Measurements from ENCODE around the gene PCDHGC5.

The PCDHGC5 gene

DNA sequence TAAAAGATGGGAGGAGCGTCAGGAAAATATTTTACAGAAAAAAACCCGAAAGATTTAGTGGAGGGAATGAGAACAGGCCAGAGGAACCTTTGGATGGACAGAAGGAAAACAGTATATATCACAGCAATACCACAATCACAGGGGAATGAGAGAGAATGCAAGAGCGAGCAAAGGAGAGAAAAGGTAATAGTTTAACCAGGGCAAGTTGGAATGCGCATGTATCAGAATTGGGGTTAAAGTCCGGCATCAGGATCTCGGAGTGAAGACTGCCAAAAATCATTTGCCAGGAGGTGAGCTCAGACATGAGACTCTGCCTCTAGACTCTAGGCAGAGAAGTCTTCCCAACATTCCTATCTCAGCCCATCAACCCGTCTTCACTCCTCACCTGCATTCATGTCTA, 36.8 kb downstream of the PCDHGC5 start:
- Histone ChIP-seq H3K36me3 (ENCODE audit: insufficient read depth, low read length) (peaks cover 61% of the 10 kb centered on the region), H3K27ac (peak overlapping the region; percentile 98), H3K9ac (ENCODE audit: insufficient read length) (peak overlapping the region; percentile 76), H3K9me3 (ENCODE audit: low read depth, low read length) (no peaks in the 10 kb centered on the region), H3K4me3 (peak overlapping the region; percentile 79)
- TF ChIP-seq POLR2AphosphoS5 (IDR thresholded peaks at IDR 0.05; ENCODE audit: borderline replicate concordance, low read depth, low read length) = no peak
- no peak for TF ChIP-seq FOXP2 (optimal IDR thresholded peaks at IDR 0.05; ENCODE audit: control extremely low read depth, extremely low read length, insufficient read depth)
- TF ChIP-seq EZH2 (IDR thresholded peaks at IDR 0.05) = no peak
- no peak for DNase-seq (ENCODE audit: low read depth, low spot score)

DNA sequence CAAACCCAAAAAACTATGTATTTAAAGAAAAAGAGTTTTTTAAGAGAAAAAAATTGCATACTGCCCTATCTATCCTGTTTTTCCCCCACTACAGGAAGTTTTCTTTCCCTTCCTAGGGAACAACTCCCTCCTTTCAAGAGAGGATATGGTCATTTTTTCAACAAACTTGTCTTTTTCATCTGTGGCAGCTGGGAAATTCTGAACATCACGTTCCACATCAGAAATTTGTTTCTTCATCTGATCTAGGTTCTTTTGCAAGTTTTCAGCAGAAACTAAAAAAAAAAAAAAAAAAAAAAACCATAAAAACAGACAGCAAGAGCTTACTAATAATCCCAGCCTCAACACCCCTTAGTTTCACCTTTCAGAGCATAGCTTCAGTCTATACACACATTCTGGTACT, 38.5 kb downstream of the PCDHGC5 start:
- DNase-seq (ENCODE audit: low read depth, low spot score) = no peak
- peak overlapping the region; percentile 69 for H3K27ac ChIP-seq
- no peak overlapping the region for H3K9ac ChIP-seq (ENCODE audit: insufficient read length)
- no peak for TF ChIP-seq POLR2AphosphoS5 (IDR thresholded peaks at IDR 0.05; ENCODE audit: borderline replicate concordance, low read depth, low read length)
- TF ChIP-seq FOXP2 (optimal IDR thresholded peaks at IDR 0.05; ENCODE audit: control extremely low read depth, extremely low read length, insufficient read depth) = no peak
- TF ChIP-seq EZH2 (IDR thresholded peaks at IDR 0.05) = no peak
- H3K9me3 ChIP-seq (ENCODE audit: low read depth, low read length) = no peaks in the 10 kb centered on the region
- H3K36me3 ChIP-seq (ENCODE audit: insufficient read depth, low read length) = peaks cover 46% of the 10 kb centered on the region
- no peak overlapping the region for H3K4me3 ChIP-seq

DNA sequence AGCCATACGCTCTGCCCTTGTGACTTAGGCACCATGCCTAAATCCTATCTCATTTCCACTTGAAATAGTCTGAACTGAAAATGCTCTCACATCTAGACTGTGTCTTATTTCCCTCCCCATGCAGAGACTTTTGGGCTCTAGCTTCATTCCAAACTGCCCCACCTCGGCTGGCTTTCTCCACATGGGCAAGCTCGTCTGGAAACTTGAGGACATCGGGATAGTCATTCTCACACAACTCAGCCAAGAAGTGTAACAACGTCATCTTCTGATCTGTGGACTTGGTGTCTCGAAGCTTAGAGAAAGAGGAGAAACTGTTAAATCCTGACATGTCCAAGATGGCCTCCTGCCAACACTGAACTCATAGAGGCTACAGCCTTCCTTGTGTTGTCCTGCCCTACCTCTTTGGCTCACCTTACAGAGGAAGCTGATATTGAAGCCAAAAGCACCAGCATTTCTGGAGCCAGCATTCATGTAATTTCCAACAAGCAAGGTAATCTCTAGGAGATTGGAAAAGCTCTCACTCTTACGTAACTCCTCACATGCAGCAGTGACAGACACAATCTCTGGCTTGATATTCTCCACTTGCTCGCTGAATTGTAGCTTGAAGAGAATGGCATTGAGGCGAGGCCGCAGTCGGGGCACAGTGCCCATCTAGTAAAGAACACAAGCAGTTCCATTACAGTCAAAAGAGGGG, 39.6 kb downstream of the PCDHGC5 start:
- no peak overlapping the region for H3K4me3 ChIP-seq
- peaks cover 44% of the 10 kb centered on the region for H3K36me3 ChIP-seq (ENCODE audit: insufficient read depth, low read length)
- H3K27ac ChIP-seq = peak overlapping the region; percentile 69

DNA sequence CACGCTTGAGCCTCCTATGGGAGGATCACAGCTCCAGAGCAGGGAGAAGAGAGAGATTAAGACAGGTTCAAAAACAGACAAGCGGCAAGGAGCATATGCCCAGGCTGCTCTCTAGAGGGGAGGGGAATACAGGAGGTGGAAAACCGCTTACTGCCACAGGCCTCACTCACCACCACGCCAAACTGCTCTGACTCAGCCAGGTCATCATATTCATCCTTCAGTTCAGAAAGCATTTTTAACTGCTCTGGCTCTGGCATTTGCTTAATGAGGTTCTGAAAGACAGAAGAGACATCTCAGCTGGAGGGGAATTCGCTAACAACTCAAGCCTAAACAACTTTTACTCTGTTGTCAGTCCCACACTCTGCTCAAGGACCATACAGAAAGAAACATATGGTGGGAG, 40.1 kb downstream of the PCDHGC5 start:
- H3K27ac ChIP-seq = peak overlapping the region; percentile 69; the same call in 1 of the 2 replicates
- H3K4me3 ChIP-seq = no peak overlapping the region
- no peaks in the 10 kb centered on the region for H3K9me3 ChIP-seq (ENCODE audit: low read depth, low read length)
- no peak overlapping the region for H3K9ac ChIP-seq (ENCODE audit: insufficient read length)
- peaks cover 45% of the 10 kb centered on the region for H3K36me3 ChIP-seq (ENCODE audit: insufficient read depth, low read length)
- TF ChIP-seq FOXP2 (optimal IDR thresholded peaks at IDR 0.05; ENCODE audit: control extremely low read depth, extremely low read length, insufficient read depth) (no peak), EZH2 (IDR thresholded peaks at IDR 0.05) (no peak), POLR2AphosphoS5 (IDR thresholded peaks at IDR 0.05; ENCODE audit: borderline replicate concordance, low read depth, low read length) (no peak)
- DNase-seq (ENCODE audit: low read depth, low spot score) = no peak

More for the DNA sequence above, 39.6 kb downstream of the PCDHGC5 start:
- DNase-seq (ENCODE audit: low read depth, low spot score) = no peak
- Histone ChIP-seq H3K9me3 (ENCODE audit: low read depth, low read length) (no peaks in the 10 kb centered on the region), H3K9ac (ENCODE audit: insufficient read length) (no peak overlapping the region)
- TF ChIP-seq EZH2 (IDR thresholded peaks at IDR 0.05) (no peak), FOXP2 (optimal IDR thresholded peaks at IDR 0.05; ENCODE audit: control extremely low read depth, extremely low read length, insufficient read depth) (no peak), POLR2AphosphoS5 (IDR thresholded peaks at IDR 0.05; ENCODE audit: borderline replicate concordance, low read depth, low read length) (no peak)

DNA sequence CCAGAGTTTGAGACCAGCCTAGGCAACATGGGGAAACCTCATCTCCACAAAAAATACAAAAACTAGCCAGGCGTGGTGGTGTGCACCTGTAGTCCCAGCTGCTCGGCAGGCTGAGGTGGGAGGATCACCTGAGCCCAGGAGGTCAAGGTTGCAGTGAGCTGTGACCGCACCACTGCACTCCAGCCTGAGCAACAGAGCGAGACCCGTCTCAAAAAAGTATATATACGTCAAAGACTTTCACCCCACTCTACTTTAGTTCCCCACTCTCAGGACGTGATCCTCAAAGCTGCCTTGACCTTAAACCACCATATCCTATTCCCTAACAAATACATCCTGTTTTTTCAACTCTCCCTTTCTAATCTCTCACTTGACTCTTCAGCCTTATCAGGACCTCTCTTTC, 41.0 kb downstream of the PCDHGC5 start:
- no peak overlapping the region for H3K27ac ChIP-seq
- no peaks in the 10 kb centered on the region for H3K9me3 ChIP-seq (ENCODE audit: low read depth, low read length)
- TF ChIP-seq EZH2 (IDR thresholded peaks at IDR 0.05) = no peak
- TF ChIP-seq POLR2AphosphoS5 (IDR thresholded peaks at IDR 0.05; ENCODE audit: borderline replicate concordance, low read depth, low read length) = no peak
- TF ChIP-seq FOXP2 (optimal IDR thresholded peaks at IDR 0.05; ENCODE audit: control extremely low read depth, extremely low read length, insufficient read depth) = no peak
- H3K4me3 ChIP-seq = no peak overlapping the region
- H3K9ac ChIP-seq (ENCODE audit: insufficient read length) = no peak overlapping the region
- H3K36me3 ChIP-seq (ENCODE audit: insufficient read depth, low read length) = peaks cover 46% of the 10 kb centered on the region
- no peak for DNase-seq (ENCODE audit: low read depth, low spot score)

DNA sequence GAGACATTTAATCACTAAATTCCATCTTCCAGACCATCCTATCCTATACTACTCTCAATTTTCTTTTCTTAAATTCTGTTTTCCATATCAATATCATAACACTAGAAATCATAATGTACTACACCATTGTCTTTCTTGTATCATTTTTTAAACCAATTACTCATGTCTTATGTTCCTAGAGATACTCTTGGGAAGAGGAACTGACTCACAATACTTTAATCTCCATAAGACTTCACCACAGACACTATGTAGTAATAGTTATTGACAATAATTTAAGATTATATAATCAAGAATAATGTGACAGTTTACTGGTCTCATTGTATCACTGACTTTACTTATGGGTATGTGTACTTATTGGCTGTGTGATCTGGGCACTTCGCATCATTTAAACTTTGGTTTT, 43.8 kb downstream of the PCDHGC5 start:
- Histone ChIP-seq H3K36me3 (ENCODE audit: insufficient read depth, low read length) (peaks cover 27% of the 10 kb centered on the region; the same call in 1 of the 2 replicates), H3K4me3 (no peak overlapping the region), H3K27ac (no peak overlapping the region), H3K9me3 (ENCODE audit: low read depth, low read length) (no peaks in the 10 kb centered on the region), H3K9ac (ENCODE audit: insufficient read length) (no peak overlapping the region)
- TF ChIP-seq FOXP2 (optimal IDR thresholded peaks at IDR 0.05; ENCODE audit: control extremely low read depth, extremely low read length, insufficient read depth) (no peak), EZH2 (IDR thresholded peaks at IDR 0.05) (no peak), POLR2AphosphoS5 (IDR thresholded peaks at IDR 0.05; ENCODE audit: borderline replicate concordance, low read depth, low read length) (no peak)
- no peak for DNase-seq (ENCODE audit: low read depth, low spot score)

DNA sequence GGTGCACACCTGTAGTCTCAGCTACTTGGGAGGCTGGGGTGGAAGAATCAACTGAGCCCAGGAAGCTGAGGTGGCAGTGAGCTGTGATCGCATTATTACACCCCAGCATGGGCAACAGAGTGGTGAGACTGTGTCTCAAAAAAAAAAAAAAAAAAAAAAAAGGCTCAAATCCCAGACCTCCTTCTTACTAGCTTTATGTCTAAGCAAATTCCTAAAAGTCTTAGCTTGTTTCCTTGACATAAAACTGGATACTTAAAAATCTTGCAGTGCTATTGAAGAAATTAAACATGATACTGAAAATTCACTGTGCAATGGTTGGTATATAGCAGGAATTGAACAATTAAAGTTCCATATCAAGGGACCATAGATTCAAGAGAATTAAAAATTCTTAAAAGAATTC, 45.0 kb downstream of the PCDHGC5 start:
- Histone ChIP-seq H3K4me3 (no peak overlapping the region), H3K27ac (no peak overlapping the region), H3K9me3 (ENCODE audit: low read depth, low read length) (no peaks in the 10 kb centered on the region), H3K9ac (ENCODE audit: insufficient read length) (no peak overlapping the region), H3K36me3 (ENCODE audit: insufficient read depth, low read length) (peaks cover 20% of the 10 kb centered on the region; the same call in 1 of the 2 replicates)
- no peak for TF ChIP-seq EZH2 (IDR thresholded peaks at IDR 0.05)
- no peak for TF ChIP-seq FOXP2 (optimal IDR thresholded peaks at IDR 0.05; ENCODE audit: control extremely low read depth, extremely low read length, insufficient read depth)
- no peak for TF ChIP-seq POLR2AphosphoS5 (IDR thresholded peaks at IDR 0.05; ENCODE audit: borderline replicate concordance, low read depth, low read length)
- DNase-seq (ENCODE audit: low read depth, low spot score) = no peak

DNA sequence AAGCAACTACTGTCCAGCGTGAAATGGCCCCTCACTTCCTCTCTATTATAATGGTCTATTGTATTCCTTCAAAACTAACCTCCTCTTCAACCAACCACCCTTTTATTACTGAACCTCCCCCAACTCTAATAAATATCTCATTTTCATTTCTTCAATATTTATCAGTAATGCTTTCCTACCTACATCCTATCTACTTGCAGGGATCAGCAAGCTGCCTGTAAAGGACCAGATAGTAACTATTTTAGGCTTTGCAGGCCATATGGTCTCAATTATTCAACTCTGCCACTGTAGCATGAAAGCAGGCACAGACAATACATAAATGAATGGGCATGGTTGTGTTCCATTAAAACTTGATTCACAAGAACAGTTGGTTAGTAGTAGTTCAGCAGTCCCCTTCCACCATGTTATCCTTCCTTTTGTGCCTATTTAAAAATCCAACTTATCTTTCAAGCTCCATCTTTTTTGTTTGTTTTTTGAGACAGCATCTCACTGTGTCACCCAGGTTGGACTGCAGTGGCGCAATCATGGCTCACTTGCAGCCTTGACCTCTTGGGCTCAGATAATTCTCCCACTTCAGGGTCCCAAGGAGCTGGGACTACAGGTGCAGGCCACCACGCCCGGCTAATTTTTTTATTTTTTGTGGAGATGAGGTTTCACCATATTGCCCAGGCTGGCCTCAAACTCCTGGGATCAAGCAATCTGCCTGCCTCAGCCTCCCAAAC, 45.8 kb downstream of the PCDHGC5 start:
- Histone ChIP-seq H3K27ac (peak overlapping the region; percentile 19; the same call in 1 of the 2 replicates), H3K9me3 (ENCODE audit: low read depth, low read length) (no peaks in the 10 kb centered on the region), H3K4me3 (no peak overlapping the region), H3K36me3 (ENCODE audit: insufficient read depth, low read length) (peaks cover 16% of the 10 kb centered on the region; the same call in 1 of the 2 replicates), H3K9ac (ENCODE audit: insufficient read length) (no peak overlapping the region)
- TF ChIP-seq FOXP2 (optimal IDR thresholded peaks at IDR 0.05; ENCODE audit: control extremely low read depth, extremely low read length, insufficient read depth) (no peak), POLR2AphosphoS5 (IDR thresholded peaks at IDR 0.05; ENCODE audit: borderline replicate concordance, low read depth, low read length) (no peak), EZH2 (IDR thresholded peaks at IDR 0.05) (no peak)
- DNase-seq (ENCODE audit: low read depth, low spot score) = no peak
